Measurements from ENCODE around the gene TK2.

DNA sequence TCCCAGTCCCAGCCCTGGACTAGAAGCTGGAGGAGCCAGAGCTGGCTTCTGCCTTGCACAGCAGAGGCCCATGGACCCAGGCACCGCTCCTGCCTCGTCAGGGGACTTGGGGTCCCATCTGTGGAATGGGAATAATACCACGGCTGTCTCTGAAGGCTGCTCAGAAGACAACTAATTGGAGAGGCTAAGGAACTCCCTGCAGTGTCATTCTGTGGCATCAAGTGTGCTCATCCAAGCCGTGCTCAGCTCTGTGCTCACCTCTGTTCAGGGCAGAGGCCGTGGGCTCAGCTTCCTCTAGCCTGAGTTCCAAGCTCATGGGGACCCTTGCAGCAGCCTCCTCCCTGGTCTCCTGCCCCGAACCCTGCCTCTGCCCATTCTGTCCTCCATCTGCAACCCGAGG, 91.1 kb downstream of the TK2 start:
- no peak for TF ChIP-seq EZH2 (IDR thresholded peaks at IDR 0.05; ENCODE audit: insufficient read depth, poor library complexity, severe bottlenecking)
- no peak for TF ChIP-seq EZH2phosphoT487 (IDR thresholded peaks at IDR 0.05; ENCODE audit: insufficient read depth, low read depth)

All from GM23248 (cell line).